ENCODE results near the gene CCSER2. TPM values are rescaled to one million over a fixed set of nuclear protein-coding genes. Genes with fewer than 3 reads are reported as not detected.

CCSER2 gene
- total RNA-seq, 5 donors from 2014 or later (not counting 1 experiment from before 2014, with no cell fraction given): 109 to 137 (median 115) TPM

- Histone ChIP-seq H3K4me3 (ENCODE audit: control insufficient read depth in 1 of 2, extremely low read depth in 1 of 2, low read length in 1 of 2) (no peak overlapping the region), H3K27me3 (replicated peaks in 1 of 2; ENCODE audit: control insufficient read depth in 2 of 2, extremely low read depth in 1 of 2, insufficient read depth in 2 of 2, low read length in 1 of 2) (peaks cover 0 to 12% of the 10 kb centered on the region in 2 experiments), H3K9me3 (no peaks in the 10 kb centered on the region), H3K36me3 (ENCODE audit: control insufficient read depth in 2 of 2, extremely low read depth in 1 of 2, insufficient read depth in 1 of 2, low read length in 1 of 2) (no peaks in the 10 kb centered on the region), H3K4me1 (ENCODE audit: control insufficient read depth in 1 of 2, extremely low read depth in 1 of 2, insufficient read depth in 2 of 2, low read length in 2 of 2) (no peaks in the 10 kb centered on the region), H3K27ac (ENCODE audit: low read length) (no peak overlapping the region)
- H3K4me1 Mint-ChIP-seq: peaks cover 0 to 4% (median 2%) of the 10 kb centered on the region in 3 donors
- ATAC-seq (replicated peaks in 1 of 4) (no peak), DNase-seq (no peak)
- no peaks in the 10 kb centered on the region for H3K36me3 Mint-ChIP-seq
- CTCF ChIA-PET: no interaction called here
- 0% methylated on average over 1 of the region's 4 CpGs for WGBS (ENCODE audit: insufficient coverage)
- no peaks in the 10 kb centered on the region for H3K9me3 Mint-ChIP-seq
- H3K27ac Mint-ChIP-seq: no peak overlapping the region
- H3K4me3 Mint-ChIP-seq: no peak overlapping the region
- POLR2A ChIA-PET: interaction anchor here in 1 of 2 donors (0.6 kb wide), 1 partner anchor 341 kb away, joined by 4 read pairs; no protein-coding TSS in a partner anchor
- H3K27me3 Mint-ChIP-seq: peaks cover 41% of the 10 kb centered on the region in 2 donors
These were observed 235.5 kb downstream of the CCSER2 start for GRCh38 chr10:84563868-84564267.

- peaks cover 49 to 54% of the 10 kb centered on the region in 2 donors for H3K27me3 Mint-ChIP-seq
- WGBS (ENCODE audit: insufficient coverage): 67% methylated on average over 1 of the region's 6 CpGs
- peaks cover 0 to 4% (median 2%) of the 10 kb centered on the region in 3 donors for H3K4me1 Mint-ChIP-seq
- Histone ChIP-seq H3K27ac (ENCODE audit: low read length) (no peak overlapping the region), H3K4me1 (ENCODE audit: control insufficient read depth in 1 of 2, extremely low read depth in 1 of 2, insufficient read depth in 2 of 2, low read length in 2 of 2) (no peaks in the 10 kb centered on the region), H3K27me3 (replicated peaks in 1 of 2; ENCODE audit: control insufficient read depth in 2 of 2, extremely low read depth in 1 of 2, insufficient read depth in 2 of 2, low read length in 1 of 2) (peaks cover 0 to 19% of the 10 kb centered on the region in 2 experiments), H3K4me3 (ENCODE audit: control insufficient read depth in 1 of 2, extremely low read depth in 1 of 2, low read length in 1 of 2) (no peak overlapping the region), H3K36me3 (ENCODE audit: control insufficient read depth in 2 of 2, extremely low read depth in 1 of 2, insufficient read depth in 1 of 2, low read length in 1 of 2) (no peaks in the 10 kb centered on the region), H3K9me3 (no peaks in the 10 kb centered on the region)
- no peak for DNase-seq
- H3K36me3 Mint-ChIP-seq: no peaks in the 10 kb centered on the region
- H3K27ac Mint-ChIP-seq: no peak overlapping the region
- ATAC-seq (replicated peaks in 1 of 4): no peak
- POLR2A ChIA-PET: no interaction called here
- H3K9me3 Mint-ChIP-seq: no peaks in the 10 kb centered on the region
- H3K4me3 Mint-ChIP-seq: no peak overlapping the region
- CTCF ChIA-PET: no interaction called here
These were observed 237.6 kb downstream of the CCSER2 start for GRCh38 chr10:84565881-84566582.

- Histone ChIP-seq H3K36me3 (ENCODE audit: control insufficient read depth in 2 of 2, extremely low read depth in 1 of 2, insufficient read depth in 1 of 2, low read length in 1 of 2) (no peaks in the 10 kb centered on the region), H3K4me1 (ENCODE audit: control insufficient read depth in 1 of 2, extremely low read depth in 1 of 2, insufficient read depth in 2 of 2, low read length in 2 of 2) (no peaks in the 10 kb centered on the region), H3K27me3 (replicated peaks in 1 of 2; ENCODE audit: control insufficient read depth in 2 of 2, extremely low read depth in 1 of 2, insufficient read depth in 2 of 2, low read length in 1 of 2) (peaks cover 0 to 19% of the 10 kb centered on the region in 2 experiments), H3K4me3 (ENCODE audit: control insufficient read depth in 1 of 2, extremely low read depth in 1 of 2, low read length in 1 of 2) (no peak overlapping the region), H3K9me3 (no peaks in the 10 kb centered on the region), H3K27ac (ENCODE audit: low read length) (no peak overlapping the region)
- CTCF ChIA-PET: no interaction called here
- POLR2A ChIA-PET: no interaction called here
- no peak overlapping the region for H3K27ac Mint-ChIP-seq
- no peak for ATAC-seq (replicated peaks in 1 of 4)
- DNase-seq: no peak
- no peak overlapping the region for H3K4me3 Mint-ChIP-seq
- whole genome bisulfite sequencing (ENCODE audit: insufficient coverage): no CpG with 5 or more reads among the region's 2 CpGs
- H3K4me1 Mint-ChIP-seq: peaks cover 0 to 4% (median 2%) of the 10 kb centered on the region in 3 donors
- peaks cover 47 to 54% of the 10 kb centered on the region in 2 donors for H3K27me3 Mint-ChIP-seq
- H3K36me3 Mint-ChIP-seq: no peaks in the 10 kb centered on the region
- H3K9me3 Mint-ChIP-seq: no peaks in the 10 kb centered on the region
These were observed 238.7 kb downstream of the CCSER2 start for GRCh38 chr10:84567133-84567532.

Other genes with a start within 250 kb of the CCSER2 start
- 10 to 100 TPM; 68.6 to 84.9 (median 83.8) TPM for gene GHITM, start 189.1 kb upstream of the CCSER2 start, total RNA-seq
- not detected for gene GPR15LG, start 154.8 kb upstream of the CCSER2 start, total RNA-seq
- 1 to 10 TPM in 3 of 5 donors, under 1 TPM in 2; 0.41 to 2.1 (median 1.1) TPM for gene CDHR1, start 134.1 kb upstream of the CCSER2 start, total RNA-seq
- gene LRIT2, start 103.0 kb upstream of the CCSER2 start, total RNA-seq: not detected
- gene LRIT1, start 87.0 kb upstream of the CCSER2 start, total RNA-seq: not detected
- not detected for gene RGR, start 83.5 kb upstream of the CCSER2 start, total RNA-seq

All from T-cell (primary cell).